ENCODE results near the gene RNF220. TPM values are rescaled to one million over a fixed set of nuclear protein-coding genes. Genes with fewer than 3 reads are reported as not detected.
A peak's percentile ranks its signal among the peaks of the same experiment; 100 is the strongest.

The RNF220 gene
- total and polyA plus RNA-seq, 2 donors (not counting 3 experiments of a cell fraction or from before 2014, with no cell fraction given): 62.7 to 66.6 TPM

DNA sequence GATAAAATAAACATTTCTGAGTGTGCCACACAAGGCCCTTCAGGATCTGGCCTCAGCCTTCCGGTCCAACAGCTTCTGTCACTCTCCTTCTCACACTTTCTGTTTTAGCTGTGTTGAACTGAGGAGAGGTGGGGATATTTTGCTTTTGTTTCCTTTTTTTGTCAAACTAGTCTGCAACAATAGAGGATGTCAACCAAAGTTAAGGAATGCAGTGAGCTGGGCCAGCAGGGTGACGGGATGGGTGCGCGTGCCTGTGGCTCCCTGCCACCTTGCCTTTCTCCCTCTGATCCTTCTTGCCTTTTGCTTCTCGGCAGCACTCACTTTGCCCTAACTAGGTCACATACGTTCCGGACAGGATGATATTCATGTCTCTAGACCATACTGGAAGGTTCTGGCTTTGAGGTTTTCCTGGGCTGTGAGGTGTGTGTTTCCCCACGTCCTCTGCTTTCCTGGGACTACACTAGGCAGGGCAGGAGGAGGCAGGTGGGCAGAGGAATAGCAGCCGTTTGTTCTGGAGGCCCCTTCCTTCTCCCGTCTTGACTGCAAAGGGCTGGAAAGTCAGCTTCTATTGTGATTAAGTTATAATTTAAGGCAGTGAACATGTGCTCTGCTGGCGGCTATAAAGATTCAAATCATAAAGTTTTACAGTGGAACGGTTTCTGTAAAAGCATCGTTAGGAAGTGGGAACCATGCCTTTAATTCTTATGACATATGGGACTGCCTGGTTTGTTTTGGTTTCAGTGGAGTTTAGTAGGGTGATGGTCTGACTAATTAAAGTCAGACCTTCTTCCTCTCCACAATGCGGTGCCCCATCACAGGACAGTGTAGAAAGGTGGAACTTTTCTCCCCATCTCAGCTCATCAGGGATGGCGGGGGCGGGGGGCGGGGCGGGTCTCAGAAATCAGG is 67.8 kb downstream of the RNF220 start:
- no peak for FAIRE-seq

More for the DNA sequence above, 67.8 kb downstream of the RNF220 start:
- H3K4me1 ChIP-seq (ENCODE audit: control insufficient read depth, extremely low read depth, insufficient read depth, low read length): no peaks in the 10 kb centered on the region
- no peak overlapping the region for H3K4me2 ChIP-seq (ENCODE audit: insufficient read depth, low read length)
- no peaks in the 10 kb centered on the region for H3K9me3 ChIP-seq (replicated peaks; ENCODE audit: control insufficient read depth, insufficient read depth, low read length)
- BruUV-seq (replicated peaks): no TSS peak
- peaks cover 2 to 11% of the 10 kb centered on the region in 2 experiments for H3K27me3 ChIP-seq (ENCODE audit: control insufficient read depth in 2 of 2, insufficient read depth in 2 of 2, low read length in 2 of 2)
- H3K36me3 ChIP-seq (ENCODE audit: control insufficient read depth in 2 of 2, extremely low read depth in 1 of 2, insufficient read depth in 2 of 2, low read length in 2 of 2): no peaks in the 10 kb centered on the region
- H3K79me2 ChIP-seq (ENCODE audit: control insufficient read depth, insufficient read depth, low read length): no peaks in the 10 kb centered on the region
- TF ChIP-seq FOS (IDR thresholded peaks at IDR 0.05; ENCODE audit: borderline replicate concordance, insufficient read depth, low read length) (no peak), MYC (IDR thresholded peaks at IDR 0.05; ENCODE audit: low read depth, low read length) (no peak), POLR2A (IDR thresholded peaks at IDR 0.05; ENCODE audit: low read depth, low read length) (no peak), POLR2AphosphoS5 (IDR thresholded peaks at IDR 0.05; ENCODE audit: insufficient read depth, low read depth, low read length) (no peak), GATA2 (IDR thresholded peaks at IDR 0.05; ENCODE audit: insufficient read depth, insufficient read length, low read depth, low read length) (no peak), JUN (IDR thresholded peaks at IDR 0.05; ENCODE audit: borderline replicate concordance, insufficient read depth, insufficient read length, low read depth) (no peak), EZH2 (IDR thresholded peaks at IDR 0.05; ENCODE audit: borderline replicate concordance, low read depth, low read length, severe bottlenecking) (no peak)
- TF ChIP-seq, protein P1, sequence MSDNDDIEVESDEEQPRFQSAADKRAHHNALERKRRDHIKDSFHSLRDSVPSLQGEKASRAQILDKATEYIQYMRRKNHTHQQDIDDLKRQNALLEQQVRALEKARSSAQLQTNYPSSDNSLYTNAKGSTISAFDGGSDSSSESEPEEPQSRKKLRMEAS (IDR thresholded peaks at IDR 0.05; ENCODE audit: insufficient read depth, insufficient read length): no peak
- TF ChIP-seq, protein P2, sequence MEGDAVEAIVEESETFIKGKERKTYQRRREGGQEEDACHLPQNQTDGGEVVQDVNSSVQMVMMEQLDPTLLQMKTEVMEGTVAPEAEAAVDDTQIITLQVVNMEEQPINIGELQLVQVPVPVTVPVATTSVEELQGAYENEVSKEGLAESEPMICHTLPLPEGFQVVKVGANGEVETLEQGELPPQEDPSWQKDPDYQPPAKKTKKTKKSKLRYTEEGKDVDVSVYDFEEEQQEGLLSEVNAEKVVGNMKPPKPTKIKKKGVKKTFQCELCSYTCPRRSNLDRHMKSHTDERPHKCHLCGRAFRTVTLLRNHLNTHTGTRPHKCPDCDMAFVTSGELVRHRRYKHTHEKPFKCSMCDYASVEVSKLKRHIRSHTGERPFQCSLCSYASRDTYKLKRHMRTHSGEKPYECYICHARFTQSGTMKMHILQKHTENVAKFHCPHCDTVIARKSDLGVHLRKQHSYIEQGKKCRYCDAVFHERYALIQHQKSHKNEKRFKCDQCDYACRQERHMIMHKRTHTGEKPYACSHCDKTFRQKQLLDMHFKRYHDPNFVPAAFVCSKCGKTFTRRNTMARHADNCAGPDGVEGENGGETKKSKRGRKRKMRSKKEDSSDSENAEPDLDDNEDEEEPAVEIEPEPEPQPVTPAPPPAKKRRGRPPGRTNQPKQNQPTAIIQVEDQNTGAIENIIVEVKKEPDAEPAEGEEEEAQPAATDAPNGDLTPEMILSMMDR (IDR thresholded peaks at IDR 0.05; ENCODE audit: extremely low read depth in 1 of 2, insufficient read depth in 1 of 2, low read depth in 1 of 2, low read length in 2 of 2): no peak
- H3K9me1 ChIP-seq (replicated peaks; ENCODE audit: control insufficient read depth, extremely low read depth, insufficient read depth, low read length): no peaks in the 10 kb centered on the region
- H3K27ac ChIP-seq (ENCODE audit: insufficient read depth, low read depth, low read length): no peak overlapping the region
- intact Hi-C loops (cut with micrococcal nuclease) (no loop called here), dilution Hi-C loops (cut with MboI; ENCODE audit: extremely low pct_ligation_motif_present, low sequenced_read_pairs) (no loop called here)
- no peaks in the 10 kb centered on the region for H4K20me1 ChIP-seq (replicated peaks; ENCODE audit: control insufficient read depth, extremely low read depth, insufficient read depth, low read length)
- ChIA-PET POLR2A (no interaction called here), CTCF (no interaction called here)
- H2AFZ ChIP-seq (ENCODE audit: low read depth, low read length): peak overlapping the region; percentile 38
- no peak overlapping the region for H3K9ac ChIP-seq (replicated peaks; ENCODE audit: extremely low read depth, insufficient read depth, low read length)
- peak; percentile 9 for DNase-seq (ENCODE audit: low read depth, low spot score)
- H3K4me3 ChIP-seq (replicated peaks in 1 of 3; ENCODE audit: insufficient read depth in 1 of 3, low read depth in 1 of 3, low read length in 3 of 3): no peak overlapping the region
